ENCODE results near the gene GNPDA2. TPM values are rescaled to one million over a fixed set of nuclear protein-coding genes. Genes with fewer than 3 reads are reported as not detected.

The GNPDA2 gene
- total and polyA plus RNA-seq, 4 donors = 25.3 to 39.0 (median 33.2) TPM

GRCh38 chr4:44704673-44705072 lies 21.7 kb downstream of the GNPDA2 start:
- no peak for DNase-seq (ENCODE audit: low read depth in 4 of 6, low spot score in 6 of 6)
- H3K4me1 ChIP-seq (ENCODE audit: control insufficient read depth, insufficient read depth, low read length) = no peaks in the 10 kb centered on the region
- no peaks in the 10 kb centered on the region for H3K27me3 ChIP-seq (ENCODE audit: control insufficient read depth, insufficient read depth, low read length)
- no peak overlapping the region for H3K27ac ChIP-seq (ENCODE audit: low read depth, low read length)
- H3K9me3 ChIP-seq (ENCODE audit: control insufficient read depth, insufficient read depth, low read length) = no peaks in the 10 kb centered on the region
- no peak overlapping the region for H3K4me3 ChIP-seq (ENCODE audit: low read depth, low read length)
- no peaks in the 10 kb centered on the region for H3K36me3 ChIP-seq (ENCODE audit: control insufficient read depth, insufficient read depth, low read length)
- WGBS (ENCODE audit: insufficient coverage) = no CpG with 5 or more reads among the region's 4 CpGs

DNA sequence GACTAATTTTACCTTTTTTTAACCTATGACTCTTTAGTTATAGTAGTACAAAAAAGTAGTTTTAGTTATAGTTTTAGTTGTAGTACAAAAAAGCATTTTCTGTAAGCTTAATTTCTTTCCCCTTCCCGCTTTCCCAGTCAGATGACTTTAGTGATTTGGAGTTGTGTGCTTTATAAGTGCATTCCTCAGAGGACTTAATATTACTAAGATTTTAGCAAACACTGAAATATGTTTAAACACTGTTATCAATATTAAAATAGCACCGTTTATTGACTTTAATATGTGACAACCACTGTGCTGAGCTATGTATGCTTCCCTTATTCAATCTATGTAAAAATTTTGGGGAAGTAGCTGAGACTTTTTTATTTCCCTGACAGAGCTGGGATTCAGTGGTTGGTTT lies 25.3 kb downstream of the GNPDA2 start:
- H3K9me3 ChIP-seq (ENCODE audit: control insufficient read depth, insufficient read depth, low read length) = no peaks in the 10 kb centered on the region
- no CpG with 5 or more reads among the region's 2 CpGs for WGBS (ENCODE audit: insufficient coverage)
- H3K4me3 ChIP-seq (ENCODE audit: low read depth, low read length) = no peak overlapping the region
- H3K36me3 ChIP-seq (ENCODE audit: control insufficient read depth, insufficient read depth, low read length) = peaks cover 8% of the 10 kb centered on the region
- no peaks in the 10 kb centered on the region for H3K27me3 ChIP-seq (ENCODE audit: control insufficient read depth, insufficient read depth, low read length)
- no peak for DNase-seq (ENCODE audit: low read depth in 4 of 6, low spot score in 6 of 6)
- H3K4me1 ChIP-seq (ENCODE audit: control insufficient read depth, insufficient read depth, low read length) = no peaks in the 10 kb centered on the region
- H3K27ac ChIP-seq (ENCODE audit: low read depth, low read length) = no peak overlapping the region

- Histone ChIP-seq H3K27me3 (ENCODE audit: control insufficient read depth, insufficient read depth, low read length) (no peaks in the 10 kb centered on the region), H3K27ac (ENCODE audit: low read depth, low read length) (no peak overlapping the region), H3K4me3 (ENCODE audit: low read depth, low read length) (no peak overlapping the region), H3K4me1 (ENCODE audit: control insufficient read depth, insufficient read depth, low read length) (no peaks in the 10 kb centered on the region), H3K9me3 (ENCODE audit: control insufficient read depth, insufficient read depth, low read length) (no peaks in the 10 kb centered on the region), H3K36me3 (ENCODE audit: control insufficient read depth, insufficient read depth, low read length) (peaks cover 8% of the 10 kb centered on the region)
- 100% methylated on average over 1 of the region's 1 CpG for WGBS (ENCODE audit: insufficient coverage)
- no peak for DNase-seq (ENCODE audit: low read depth in 4 of 6, low spot score in 6 of 6)
These were observed 25.9 kb downstream of the GNPDA2 start for GRCh38 chr4:44700427-44700826.

GRCh38 chr4:44684648-44685047 lies 41.7 kb downstream of the GNPDA2 start:
- DNase-seq (ENCODE audit: low read depth in 4 of 6, low spot score in 6 of 6) = no peak
- Histone ChIP-seq H3K9me3 (ENCODE audit: control insufficient read depth, insufficient read depth, low read length) (no peaks in the 10 kb centered on the region), H3K4me1 (ENCODE audit: control insufficient read depth, insufficient read depth, low read length) (no peaks in the 10 kb centered on the region), H3K27me3 (ENCODE audit: control insufficient read depth, insufficient read depth, low read length) (no peaks in the 10 kb centered on the region), H3K4me3 (ENCODE audit: low read depth, low read length) (no peak overlapping the region), H3K36me3 (ENCODE audit: control insufficient read depth, insufficient read depth, low read length) (peaks cover 4% of the 10 kb centered on the region), H3K27ac (ENCODE audit: low read depth, low read length) (no peak overlapping the region)
- WGBS (ENCODE audit: insufficient coverage) = no CpG with 5 or more reads among the region's 1 CpG

DNA sequence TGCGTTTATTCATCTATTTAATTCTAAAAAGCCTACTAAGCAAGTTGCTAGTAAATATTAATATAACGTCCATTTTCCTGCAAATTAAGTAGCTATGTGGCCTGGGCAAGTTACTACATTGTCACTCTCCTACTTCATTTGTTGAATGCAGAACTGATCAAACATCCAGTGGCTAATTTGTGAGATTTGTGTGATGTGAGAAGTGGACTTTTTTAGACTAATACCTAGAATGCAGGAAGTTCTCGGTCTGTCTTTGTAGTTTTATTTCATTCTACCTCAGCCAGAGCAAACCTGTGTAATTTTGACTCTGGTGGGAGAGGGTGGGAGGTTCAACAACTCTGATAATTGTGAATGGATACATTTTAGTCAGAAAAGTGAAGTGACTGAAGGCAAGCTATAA lies 47.3 kb downstream of the GNPDA2 start:
- DNase-seq (ENCODE audit: low read depth in 4 of 6, low spot score in 6 of 6) = no peak
- WGBS (ENCODE audit: insufficient coverage) = no CpG with 5 or more reads among the region's 3 CpGs
- Histone ChIP-seq H3K9me3 (ENCODE audit: control insufficient read depth, insufficient read depth, low read length) (no peaks in the 10 kb centered on the region), H3K4me1 (ENCODE audit: control insufficient read depth, insufficient read depth, low read length) (peaks cover 3% of the 10 kb centered on the region), H3K27me3 (ENCODE audit: control insufficient read depth, insufficient read depth, low read length) (no peaks in the 10 kb centered on the region), H3K27ac (ENCODE audit: low read depth, low read length) (peak overlapping the region; percentile 88), H3K4me3 (ENCODE audit: low read depth, low read length) (peak overlapping the region; percentile 96), H3K36me3 (ENCODE audit: control insufficient read depth, insufficient read depth, low read length) (no peaks in the 10 kb centered on the region)

GRCh38 chr4:44678094-44679041 lies 48.0 kb downstream of the GNPDA2 start, which contains the start of gene GUF1:
TSS of gene GUF1 (plus strand) at chr4:44678420. CDS start at chr4:44678623, 203 bp downstream.
- Histone ChIP-seq H3K4me1 (ENCODE audit: control insufficient read depth, insufficient read depth, low read length) (peaks cover 3% of the 10 kb centered on the region), H3K36me3 (ENCODE audit: control insufficient read depth, insufficient read depth, low read length) (no peaks in the 10 kb centered on the region), H3K4me3 (ENCODE audit: low read depth, low read length) (peak within 1 kb of the TSS; percentile 96), H3K27ac (ENCODE audit: low read depth, low read length) (peak within 1 kb of the TSS; percentile 88), H3K9me3 (ENCODE audit: control insufficient read depth, insufficient read depth, low read length) (no peaks in the 10 kb centered on the region), H3K27me3 (ENCODE audit: control insufficient read depth, insufficient read depth, low read length) (no peaks in the 10 kb centered on the region)
- 0% methylated on average over 50 of the region's 57 CpGs for WGBS (ENCODE audit: insufficient coverage)
- DNase-seq (ENCODE audit: low read depth in 4 of 6, low spot score in 6 of 6) = peak; percentile 80 to 98 (median 91)

DNA sequence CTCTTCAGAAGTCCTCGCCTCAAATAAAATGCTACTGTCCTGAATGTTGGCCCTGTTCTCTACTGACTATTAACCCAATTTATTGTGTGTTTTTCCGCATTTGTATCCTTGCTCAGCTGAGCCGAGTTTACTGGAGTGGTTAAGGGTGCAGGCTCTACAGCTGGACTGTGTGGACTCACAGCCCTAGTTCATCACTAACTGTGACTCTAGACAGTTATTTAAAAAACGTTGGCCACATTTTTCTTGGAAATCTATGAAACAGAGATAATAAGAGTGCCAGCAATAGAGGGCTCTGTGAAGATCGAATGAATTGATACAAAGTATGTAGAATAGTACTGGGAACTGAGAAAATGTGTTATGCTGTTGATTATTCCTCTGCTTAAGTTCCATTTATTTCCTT lies 51.0 kb downstream of the GNPDA2 start:
- Histone ChIP-seq H3K9me3 (ENCODE audit: control insufficient read depth, insufficient read depth, low read length) (no peaks in the 10 kb centered on the region), H3K4me3 (ENCODE audit: low read depth, low read length) (no peak overlapping the region), H3K27me3 (ENCODE audit: control insufficient read depth, insufficient read depth, low read length) (no peaks in the 10 kb centered on the region), H3K36me3 (ENCODE audit: control insufficient read depth, insufficient read depth, low read length) (no peaks in the 10 kb centered on the region), H3K4me1 (ENCODE audit: control insufficient read depth, insufficient read depth, low read length) (peaks cover 3% of the 10 kb centered on the region), H3K27ac (ENCODE audit: low read depth, low read length) (no peak overlapping the region)
- no peak for DNase-seq (ENCODE audit: low read depth in 4 of 6, low spot score in 6 of 6)
- WGBS (ENCODE audit: insufficient coverage) = 100% methylated on average over 1 of the region's 5 CpGs

DNA sequence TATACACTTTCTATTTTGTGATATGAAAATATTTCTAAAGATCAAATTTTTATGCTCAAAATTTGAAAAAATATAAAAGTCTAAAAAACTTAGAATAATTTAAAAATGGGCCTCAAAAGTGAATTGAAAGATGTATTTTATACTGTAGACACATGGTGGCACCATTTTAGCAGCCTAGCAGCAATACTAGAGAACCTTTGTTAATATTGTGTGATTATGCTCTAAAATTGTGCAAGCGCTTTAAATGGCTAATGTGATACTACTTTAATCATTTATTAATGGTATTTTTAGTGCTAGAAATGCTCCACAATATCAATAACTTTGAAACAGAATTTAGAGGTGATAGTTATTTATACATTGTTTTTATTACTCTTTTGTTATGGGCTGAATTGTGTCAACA lies 51.9 kb downstream of the GNPDA2 start:
- H3K9me3 ChIP-seq (ENCODE audit: control insufficient read depth, insufficient read depth, low read length) = no peaks in the 10 kb centered on the region
- H3K27ac ChIP-seq (ENCODE audit: low read depth, low read length) = no peak overlapping the region
- no CpG with 5 or more reads among the region's 1 CpG for WGBS (ENCODE audit: insufficient coverage)
- H3K4me3 ChIP-seq (ENCODE audit: low read depth, low read length) = no peak overlapping the region
- no peaks in the 10 kb centered on the region for H3K27me3 ChIP-seq (ENCODE audit: control insufficient read depth, insufficient read depth, low read length)
- peaks cover 3% of the 10 kb centered on the region for H3K4me1 ChIP-seq (ENCODE audit: control insufficient read depth, insufficient read depth, low read length)
- no peaks in the 10 kb centered on the region for H3K36me3 ChIP-seq (ENCODE audit: control insufficient read depth, insufficient read depth, low read length)
- peak in 1 of 6 donors; percentile 34 for DNase-seq (ENCODE audit: low read depth in 4 of 6, low spot score in 6 of 6)

DNA sequence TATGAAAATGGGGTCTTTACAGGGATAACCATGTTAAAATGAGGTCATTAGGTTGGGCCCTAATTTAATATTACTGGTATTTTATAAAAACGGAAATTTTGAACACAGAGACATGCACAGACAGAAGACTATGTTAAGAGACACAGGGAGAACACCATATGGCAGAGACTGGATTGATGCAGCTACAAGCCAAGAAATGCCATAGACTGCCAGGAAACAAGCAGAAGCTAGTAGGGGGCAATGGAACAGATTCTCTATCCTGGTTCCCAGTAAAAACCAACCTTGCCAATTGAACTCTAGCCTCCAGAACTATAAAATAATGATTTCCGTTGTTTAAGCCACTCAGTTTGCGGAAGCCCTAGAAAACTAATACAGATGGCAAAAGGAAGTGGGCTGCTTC lies 54.7 kb downstream of the GNPDA2 start:
- no peak overlapping the region for H3K27ac ChIP-seq (ENCODE audit: low read depth, low read length)
- H3K36me3 ChIP-seq (ENCODE audit: control insufficient read depth, insufficient read depth, low read length) = no peaks in the 10 kb centered on the region
- H3K27me3 ChIP-seq (ENCODE audit: control insufficient read depth, insufficient read depth, low read length) = no peaks in the 10 kb centered on the region
- no peak overlapping the region for H3K4me3 ChIP-seq (ENCODE audit: low read depth, low read length)
- DNase-seq (ENCODE audit: low read depth in 4 of 6, low spot score in 6 of 6) = peak in 1 of 6 donors; percentile 16
- 100% methylated on average over 1 of the region's 3 CpGs for WGBS (ENCODE audit: insufficient coverage)
- no peaks in the 10 kb centered on the region for H3K9me3 ChIP-seq (ENCODE audit: control insufficient read depth, insufficient read depth, low read length)
- no peaks in the 10 kb centered on the region for H3K4me1 ChIP-seq (ENCODE audit: control insufficient read depth, insufficient read depth, low read length)
